HCT116 (cell line): ENCODE measurements around the gene TIMM17B. TPM values are rescaled to one million over a fixed set of nuclear protein-coding genes. Genes with fewer than 3 reads are reported as not detected.
"Not testable (repeated sequence)": the region's sequence is repeated elsewhere in the genome, so short reads cannot be mapped to it uniquely, and the experiment has no call there.

Experiments
- ATAC-seq: fragments of 200-7000 bp; cut with Tn5 transposase; 2 replicates; pipeline ENCODE4 v1.9.1; 2020; ENCODE audit warnings: mild to moderate bottlenecking, moderate library complexity
- BruUV-seq: library from RNA; stranded (reverse); fragments of 400-500 nt; replicated peaks from 2 replicates; lab custom pipeline; 2021; lab: Mats Ljungman, UMichigan
- CTCF ChIA-PET: fragments of 300-600 bp; sonication (Branson Sonifier 250); formaldehyde crosslinking; loops from one replicate; lab custom pipeline; 2021; ENCODE audit warnings: antibody characterized with exemption; lab: Charles Lee
- POLR2A ChIA-PET: fragments of 300-600, 350-600 bp; sonication (Branson Sonifier 250); formaldehyde crosslinking; loops from one replicate; lab custom pipeline; 2021; ENCODE audit warnings: antibody characterized with exemption; lab: Charles Lee
- RAD21 ChIA-PET, 2 experiments: fragments of 300-600 bp; sonication (Branson Sonifier 250); formaldehyde crosslinking; loops; one replicate each; lab custom pipeline; 2023; ENCODE audit warnings: low total read pairs in 2 of 2; ENCODE audit not compliant: uncharacterized antibody in 2 of 2, unreplicated experiment in 2 of 2, low non-redundant PET in 1 of 2; lab: Charles Lee
- DNase-seq: peaks from one replicate; pipeline ENCODE4 v3.0.0-alpha.2; 2010; ENCODE audit warnings: low read depth, low spot score
- H2AFZ ChIP-seq: fragments of 200-600 bp; shearing (Covaris generic), sonication (generic); 2 replicates; pipeline ENCODE4 v1.6.1; 2017; ENCODE audit warnings: low read depth, mixed run types, mixed read lengths, antibody characterized with exemption, low read length; ENCODE audit not compliant: poor library complexity, severe bottlenecking
- H3K27ac ChIP-seq: 2 replicates; pipeline ENCODE4 v1.5.1; 2012; ENCODE audit warnings: low read depth, low read length
- H3K27me3 ChIP-seq: fragments of 200-600 bp; sonication (generic); 2 replicates; pipeline ENCODE4 v1.6.1; 2016; ENCODE audit warnings: mixed run types, low read length, mixed read lengths; ENCODE audit not compliant: insufficient read depth
- H3K36me3 ChIP-seq, 2 experiments: fragments of 200-500 bp in 1 of 2; fragments of 200-600 bp in 1 of 2; sonication (Bioruptor generic) in 1 of 2; sonication (generic) in 1 of 2; 2 replicates each; pipeline versions ENCODE4 v1.5.1 to v1.6.1; 2014 to 2016; ENCODE audit warnings: low read length in 2 of 2, inconsistent platforms in 1 of 2, mixed read lengths in 1 of 2, mixed run types in 1 of 2; ENCODE audit not compliant: insufficient read depth in 2 of 2, control insufficient read depth in 1 of 2
- H3K4me1 ChIP-seq, 2 experiments: fragments of 200-600 bp in 1 of 2; sonication (generic) in 1 of 2; 2 replicates each; pipeline versions ENCODE4 v1.5.1 to v1.6.1; 2012 to 2017; ENCODE audit warnings: low read length in 2 of 2, inconsistent platforms in 1 of 2, mild to moderate bottlenecking in 1 of 2, mixed read lengths in 1 of 2, mixed run types in 1 of 2, moderate library complexity in 1 of 2; ENCODE audit not compliant: insufficient read depth in 2 of 2, control insufficient read depth in 1 of 2
- H3K4me2 ChIP-seq: fragments of 200-600 bp; sonication (generic); 2 replicates; pipeline ENCODE4 v1.6.1; 2017; ENCODE audit warnings: mixed run types, low read length, mixed read lengths
- H3K4me3 ChIP-seq, 2 experiments: fragments of 200-600 bp in 1 of 2; sonication (generic) in 1 of 2; replicated peaks in 1 of 2; 2 replicates each; pipeline ENCODE4 v1.5.1; 2011 to 2016; ENCODE audit warnings: low read length in 2 of 2, control low read depth in 1 of 2, low read depth in 1 of 2, mild to moderate bottlenecking in 1 of 2, mixed read lengths in 1 of 2, mixed run types in 1 of 2
- H3K79me2 ChIP-seq: fragments of 200-600 bp; sonication (generic); 2 replicates; pipeline ENCODE4 v1.6.1; 2017; ENCODE audit warnings: mild to moderate bottlenecking, mixed run types, low read length, moderate library complexity, mixed read lengths; ENCODE audit not compliant: insufficient read depth
- H3K9ac ChIP-seq: fragments of 200-600 bp; sonication (generic); 2 replicates; pipeline ENCODE4 v1.6.1; 2016; ENCODE audit warnings: low read length, mixed read lengths
- H3K9me2 ChIP-seq: fragments of 200-600 bp; sonication (generic), shearing (Covaris generic); 2 replicates; pipeline ENCODE4 v1.6.1; 2017; ENCODE audit warnings: mixed run types, mild to moderate bottlenecking, moderate library complexity; ENCODE audit not compliant: insufficient read depth
- H3K9me3 ChIP-seq, 2 experiments: fragments of 200-500 bp in 1 of 2; fragments of 200-600 bp in 1 of 2; sonication (Bioruptor generic) in 1 of 2; sonication (generic) in 1 of 2; 2 replicates each; pipeline ENCODE4 v1.6.1; 2014 to 2017; ENCODE audit warnings: low read length in 2 of 2, mixed read lengths in 2 of 2, inconsistent platforms in 1 of 2, low read depth in 1 of 2, mild to moderate bottlenecking in 1 of 2, mixed run types in 1 of 2, moderate library complexity in 1 of 2; ENCODE audit not compliant: control insufficient read depth in 1 of 2, insufficient read depth in 1 of 2
- H4K20me1 ChIP-seq: fragments of 200-600 bp; sonication (generic), shearing (Covaris generic); 2 replicates; pipeline ENCODE4 v1.6.1; 2017; ENCODE audit warnings: mixed run types, mild to moderate bottlenecking, moderate library complexity; ENCODE audit not compliant: insufficient read depth
- ATF3 ChIP-seq: IDR thresholded peaks from 2 replicates; pipeline ENCODE4 v1.6.1; 2012
- CBX3 ChIP-seq: IDR thresholded peaks from 2 replicates; pipeline ENCODE4 v1.6.1; 2012; ENCODE audit warnings: low read depth
- CEBPB ChIP-seq: IDR thresholded peaks from 2 replicates; pipeline ENCODE4 v1.6.1; 2012; ENCODE audit warnings: low read depth
- ELF1 ChIP-seq: IDR thresholded peaks from 2 replicates; pipeline ENCODE4 v1.6.1; 2012; ENCODE audit warnings: low read depth, borderline replicate concordance
- EZH2 ChIP-seq: fragments of 200-600 bp; sonication (generic); IDR thresholded peaks from 2 replicates; pipeline ENCODE4 v1.6.1; 2017; ENCODE audit warnings: antibody characterized with exemption, mixed run types
- EZH2phosphoT487 ChIP-seq: fragments of 200-600 bp; IDR thresholded peaks from 2 replicates; pipeline ENCODE4 v1.6.1; 2018; ENCODE audit warnings: antibody characterized with exemption, borderline replicate concordance
- FOSL1 ChIP-seq: IDR thresholded peaks from 2 replicates; pipeline ENCODE4 v1.6.1; 2012; ENCODE audit warnings: low read depth
- JUND ChIP-seq: IDR thresholded peaks from 2 replicates; pipeline ENCODE4 v1.6.1; 2012
- POLR2AphosphoS5 ChIP-seq: IDR thresholded peaks from 2 replicates; pipeline ENCODE4 v1.6.1; 2011; ENCODE audit warnings: mild to moderate bottlenecking, low read depth, low read length, moderate library complexity
- RAD21 ChIP-seq: IDR thresholded peaks from 2 replicates; pipeline ENCODE4 v1.6.1; 2012; ENCODE audit warnings: low read depth, mild to moderate bottlenecking
- REST ChIP-seq: IDR thresholded peaks from 2 replicates; pipeline ENCODE4 v1.6.1; 2012; ENCODE audit warnings: low read depth
- SIN3A ChIP-seq: IDR thresholded peaks from 2 replicates; pipeline ENCODE4 v1.6.1; 2012; ENCODE audit warnings: low read depth
- SP1 ChIP-seq: IDR thresholded peaks from 2 replicates; pipeline ENCODE4 v1.6.1; 2012; ENCODE audit warnings: low read depth
- SRF ChIP-seq: IDR thresholded peaks from 2 replicates; pipeline ENCODE4 v1.6.1; 2012; ENCODE audit warnings: low read depth
- TCF7L2 ChIP-seq: IDR thresholded peaks from 2 replicates; pipeline ENCODE4 v1.7.0; 2011; ENCODE audit warnings: borderline replicate concordance, inconsistent platforms; ENCODE audit not compliant: insufficient read depth, insufficient read length; ENCODE audit errors: extremely low read depth
- YY1 ChIP-seq: IDR thresholded peaks from 2 replicates; pipeline ENCODE4 v1.6.1; 2011; ENCODE audit warnings: low read length, low read depth, moderate library complexity, mild to moderate bottlenecking; ENCODE audit not compliant: insufficient replicate concordance; ENCODE audit errors: extremely low read depth
- ZBTB33 ChIP-seq: IDR thresholded peaks from 2 replicates; pipeline ENCODE4 v1.6.1; 2011; ENCODE audit warnings: mild to moderate bottlenecking, low read length, moderate library complexity; ENCODE audit not compliant: insufficient replicate concordance; ENCODE audit errors: extremely low read depth
- ZFX ChIP-seq: fragments of 450-650 bp; IDR thresholded peaks from 2 replicates; pipeline ENCODE4 v1.6.1; 2017
- ZNF274 ChIP-seq: fragments of 200-500 bp; sonication (Bioruptor generic); IDR thresholded peaks from 2 replicates; pipeline ENCODE4 v1.6.1; 2014; ENCODE audit warnings: mild to moderate bottlenecking, low read depth, low read length, inconsistent platforms
- intact Hi-C: fragments of 100-400 bp; cut with micrococcal nuclease; formaldehyde crosslinking; loops from 2 replicates; pipeline ENCODE4 v1.10.0; 2022
- total RNA-seq: library from RNA; stranded (reverse); gene quantifications from one replicate; pipeline ENCODE4 v1.2.1, GENCODE V29; 2021; ENCODE audit not compliant: unreplicated experiment

Gene TIMM17B
- total RNA-seq, 1 experiment from 2014 or later = 41.7 TPM

- ATAC-seq = no peak
- POLR2A ChIA-PET = no interaction called here
- BruUV-seq = no TSS peak
- Histone ChIP-seq H3K27ac (no peak overlapping the region), H3K36me3 (no peaks in the 10 kb centered on the region), H3K9ac (no peak overlapping the region), H3K79me2 (no peaks in the 10 kb centered on the region), H3K27me3 (no peaks in the 10 kb centered on the region), H4K20me1 (no peaks in the 10 kb centered on the region), H3K9me3 (no peaks in the 10 kb centered on the region), H3K4me1 (no peaks in the 10 kb centered on the region), H3K9me2 (no peaks in the 10 kb centered on the region)
- CTCF ChIA-PET = no interaction called here
- RAD21 ChIA-PET = no interaction called here
- intact Hi-C loops = no loop called here
- TF ChIP-seq JUND (no peak), SIN3A (no peak), CBX3 (no peak), CEBPB (no peak), REST (no peak), SRF (no peak), FOSL1 (no peak), ZNF274 (no peak), ZBTB33 (no peak), RAD21 (no peak), ZFX (no peak), EZH2 (no peak), ATF3 (no peak), POLR2AphosphoS5 (no peak), ELF1 (no peak), TCF7L2 (no peak), YY1 (no peak), SP1 (no peak), EZH2phosphoT487 (no peak)
- TF ChIP-seq, all 23 proteins: peak for 0
- Histone ChIP-seq H3K4me3 (no peak overlapping the region), H3K4me2 (no peak overlapping the region), H2AFZ (no peak overlapping the region)
- DNase-seq = no peak
These were observed 13.8 kb downstream of the TIMM17B start for GRCh38 chrX:48883729-48884128.

GRCh38 chrX:48876944-48877343, 20.6 kb downstream of the TIMM17B start:
- ATAC-seq, H3K9me3 ChIP-seq, H3K4me2 ChIP-seq, H4K20me1 ChIP-seq, H2AFZ ChIP-seq, RAD21 ChIA-PET, H3K4me3 ChIP-seq, H3K9ac ChIP-seq, H3K36me3 ChIP-seq, POLR2A ChIA-PET, H3K27ac ChIP-seq, BruUV-seq, intact Hi-C loops, CTCF ChIA-PET, DNase-seq, H3K79me2 ChIP-seq, H3K9me2 ChIP-seq, H3K27me3 ChIP-seq, H3K4me1 ChIP-seq: not testable (repeated sequence)
